ENCODE measurements around the gene METTL26.

GRCh38 chr16:684961-685696 lies 49.0 kb upstream of the METTL26 start:
- no peak for TF ChIP-seq CTCF (IDR thresholded peaks at IDR 0.05; ENCODE audit: control extremely low read depth in 1 of 3, insufficient read depth in 1 of 3, low read depth in 1 of 3, low read length in 3 of 3)
- no peak for TF ChIP-seq USF2 (IDR thresholded peaks at IDR 0.05; ENCODE audit: low read length)
- TF ChIP-seq PHF8 (conservative IDR thresholded peaks at IDR 0.05; ENCODE audit: low read depth, low read length): no peak
- TF ChIP-seq CEBPB (IDR thresholded peaks at IDR 0.05; ENCODE audit: low read depth, low read length): no peak
- TF ChIP-seq ZNF274 (IDR thresholded peaks at IDR 0.05; ENCODE audit: borderline replicate concordance, extremely low read depth, low read length): no peak
- no peak for TF ChIP-seq EGR1 (IDR thresholded peaks at IDR 0.05; ENCODE audit: borderline replicate concordance, low read depth, low read length)
- no peak for TF ChIP-seq HDAC2 (IDR thresholded peaks at IDR 0.05; ENCODE audit: borderline replicate concordance in 1 of 2, low read depth in 2 of 2, low read length in 2 of 2)
- TF ChIP-seq TBP (IDR thresholded peaks at IDR 0.05; ENCODE audit: low read depth, low read length): no peak
- no peak for TF ChIP-seq POLR2A (IDR thresholded peaks at IDR 0.05; ENCODE audit: control extremely low read depth in 1 of 2, low read depth in 2 of 2, low read length in 2 of 2)
- TF ChIP-seq ASH2L (IDR thresholded peaks at IDR 0.05; ENCODE audit: low read length): no peak
- TF ChIP-seq SP1 (IDR thresholded peaks at IDR 0.05; ENCODE audit: low read depth, low read length): no peak
- no peak for TF ChIP-seq BRCA1 (IDR thresholded peaks at IDR 0.05; ENCODE audit: low read depth, low read length)

Measured in H1 (cell line).